DOHH2 (cell line): ENCODE measurements around the gene ITIH2.

Experiments used
- H3F3A ChIP-seq: fragments of 200-600 bp; sonication (generic), shearing (Covaris generic); 2 replicates; pipeline ENCODE4 v1.6.0; 2016; ENCODE audit warnings: antibody characterized with exemption, mild to moderate bottlenecking; ENCODE audit not compliant: control insufficient read depth, insufficient read depth
- H3K27ac ChIP-seq: fragments of 200-600 bp; sonication (generic); 2 replicates; pipeline ENCODE4 v1.5.1; 2014; ENCODE audit warnings: low read depth, mild to moderate bottlenecking, low read length, moderate library complexity
- H3K27me3 ChIP-seq: fragments of 200-600 bp; sonication (generic); 2 replicates; pipeline ENCODE4 v1.6.1; 2014; ENCODE audit warnings: mild to moderate bottlenecking, low read length, mixed read lengths; ENCODE audit not compliant: control insufficient read depth
- H3K36me3 ChIP-seq: fragments of 200-600 bp; sonication (generic); 2 replicates; pipeline ENCODE4 v1.6.1; 2014; ENCODE audit warnings: mild to moderate bottlenecking, low read length, moderate library complexity, mixed read lengths; ENCODE audit not compliant: control insufficient read depth
- H3K4me1 ChIP-seq: fragments of 200-600 bp; sonication (generic); 2 replicates; pipeline ENCODE4 v1.6.1; 2014; ENCODE audit warnings: mild to moderate bottlenecking, low read length, mixed read lengths; ENCODE audit not compliant: control insufficient read depth
- H3K4me2 ChIP-seq: fragments of 200-600 bp; sonication (generic); 2 replicates; pipeline ENCODE4 v1.6.0; 2014; ENCODE audit warnings: mild to moderate bottlenecking, low read length, moderate library complexity
- H3K4me3 ChIP-seq: fragments of 200-600 bp; sonication (generic); 2 replicates; pipeline ENCODE4 v1.5.1; 2014; ENCODE audit warnings: mild to moderate bottlenecking, low read length, mixed read lengths
- H3K79me2 ChIP-seq: fragments of 200-600 bp; sonication (generic); 2 replicates; pipeline ENCODE4 v1.6.1; 2014; ENCODE audit warnings: mild to moderate bottlenecking, low read length, mixed read lengths; ENCODE audit not compliant: control insufficient read depth
- H3K9me2 ChIP-seq: fragments of 200-600 bp; sonication (generic); replicated peaks from 2 replicates; pipeline ENCODE4 v1.6.1; 2014; ENCODE audit warnings: mild to moderate bottlenecking, low read length, mixed read lengths; ENCODE audit not compliant: control insufficient read depth
- H3K9me3 ChIP-seq: fragments of 200-600 bp; sonication (generic); 2 replicates; pipeline ENCODE4 v1.6.1; 2014; ENCODE audit warnings: antibody characterized with exemption, low read length, mixed read lengths; ENCODE audit not compliant: control insufficient read depth, insufficient read depth
- H4K20me1 ChIP-seq: fragments of 200-600 bp; sonication (generic); 2 replicates; pipeline ENCODE4 v1.6.0; 2014; ENCODE audit warnings: low read depth, mild to moderate bottlenecking, antibody characterized with exemption, low read length, moderate library complexity; ENCODE audit not compliant: control insufficient read depth, insufficient read depth
- CTCF ChIP-seq: fragments of 200-600 bp; sonication (generic); IDR thresholded peaks from one replicate; pipeline ENCODE4 v1.5.1; 2014; ENCODE audit warnings: antibody characterized with exemption, mild to moderate bottlenecking, low read depth, low read length; ENCODE audit not compliant: poor library complexity, severe bottlenecking
- EZH2phosphoT487 ChIP-seq: fragments of 200-600 bp; sonication (generic); IDR thresholded peaks from 2 replicates; pipeline ENCODE4 v1.6.1; 2017; ENCODE audit warnings: borderline replicate concordance, mild to moderate bottlenecking, antibody characterized with exemption, low read length, moderate library complexity, mixed read lengths

ITIH2 gene

GRCh38 chr10:7706534-7707073, 3.5 kb downstream of the ITIH2 start:
- Histone ChIP-seq H3K27ac (no peak overlapping the region), H3K9me2 (no peaks in the 10 kb centered on the region), H3F3A (no peaks in the 10 kb centered on the region), H3K4me3 (no peak overlapping the region), H3K36me3 (no peaks in the 10 kb centered on the region), H3K4me2 (no peak overlapping the region), H3K79me2 (no peaks in the 10 kb centered on the region), H3K9me3 (no peaks in the 10 kb centered on the region), H3K4me1 (no peaks in the 10 kb centered on the region), H4K20me1 (no peaks in the 10 kb centered on the region), H3K27me3 (peaks cover 3% of the 10 kb centered on the region)
- no peak for TF ChIP-seq EZH2phosphoT487
- no peak for TF ChIP-seq CTCF

- no peaks in the 10 kb centered on the region for H3K9me3 ChIP-seq
- H3K79me2 ChIP-seq: no peaks in the 10 kb centered on the region
- TF ChIP-seq CTCF: no peak
- no peak for TF ChIP-seq EZH2phosphoT487
- no peak overlapping the region for H3K27ac ChIP-seq
- no peaks in the 10 kb centered on the region for H3K9me2 ChIP-seq
- H3K4me2 ChIP-seq: no peak overlapping the region
- H3K36me3 ChIP-seq: no peaks in the 10 kb centered on the region
- no peaks in the 10 kb centered on the region for H3K4me1 ChIP-seq
- H4K20me1 ChIP-seq: no peaks in the 10 kb centered on the region
- peaks cover 3% of the 10 kb centered on the region for H3K27me3 ChIP-seq
- H3K4me3 ChIP-seq: no peak overlapping the region
- no peaks in the 10 kb centered on the region for H3F3A ChIP-seq
Measured at GRCh38 chr10:7707102-7707501, 4.0 kb downstream of the ITIH2 start.

DNA sequence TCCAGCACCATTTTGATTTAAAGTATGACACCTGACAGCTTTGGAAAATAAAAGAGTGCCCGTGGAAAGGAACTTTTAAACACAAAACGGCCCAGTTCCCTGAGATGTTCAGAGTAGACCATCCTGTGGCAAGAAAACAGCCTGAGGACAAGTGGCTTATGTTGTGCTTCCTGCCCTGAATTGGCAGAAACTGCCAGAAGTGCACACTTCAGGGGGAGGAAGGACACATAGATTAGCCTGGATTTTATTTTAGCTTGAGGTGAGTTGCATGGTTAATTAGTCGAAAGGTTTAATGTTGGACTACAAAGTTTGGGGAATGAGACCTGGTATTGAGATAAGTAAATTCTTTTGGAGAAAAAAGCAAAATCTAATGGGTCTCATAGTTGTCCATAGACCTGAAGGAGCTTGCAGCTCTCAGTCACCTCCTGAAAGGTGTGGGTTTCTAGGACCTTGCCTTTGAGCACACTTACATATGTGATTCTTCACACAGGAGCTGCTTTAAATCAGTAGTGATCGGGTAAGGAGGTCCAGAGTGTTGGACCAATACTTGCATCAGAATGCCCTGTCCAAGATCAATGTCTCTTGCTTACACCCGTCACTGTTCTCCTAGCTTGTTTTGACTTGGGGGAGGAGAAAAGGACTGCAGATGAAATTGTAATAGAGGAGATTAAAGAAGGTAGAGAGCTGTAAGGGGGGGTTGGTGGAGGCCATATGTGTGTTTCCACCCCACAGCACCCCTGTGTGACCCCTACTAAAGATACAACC, 4.9 kb downstream of the ITIH2 start:
- Histone ChIP-seq H3K27me3 (peaks cover 3% of the 10 kb centered on the region), H3K4me3 (no peak overlapping the region), H3F3A (no peaks in the 10 kb centered on the region), H3K79me2 (no peaks in the 10 kb centered on the region), H3K27ac (no peak overlapping the region), H4K20me1 (no peaks in the 10 kb centered on the region), H3K4me1 (no peaks in the 10 kb centered on the region), H3K9me2 (no peaks in the 10 kb centered on the region), H3K4me2 (no peak overlapping the region), H3K36me3 (no peaks in the 10 kb centered on the region), H3K9me3 (no peaks in the 10 kb centered on the region)
- TF ChIP-seq CTCF (no peak), EZH2phosphoT487 (no peak)
